Measurements from ENCODE around the gene COL6A1. TPM values are rescaled to one million over a fixed set of nuclear protein-coding genes. Genes with fewer than 3 reads are reported as not detected.
A peak's percentile ranks its signal among the peaks of the same experiment; 100 is the strongest.

The COL6A1 gene
- total RNA-seq, 2 donors from 2014 or later: 814 to 1,189 TPM

- Histone ChIP-seq H3K27ac (no peak overlapping the region), H3K4me1 (ENCODE audit: control insufficient read depth in 1 of 2, low read depth in 2 of 2) (peaks cover 14 to 47% of the 10 kb centered on the region in 2 donors), H3K4me3 (no peak overlapping the region), H3K36me3 (no peaks in the 10 kb centered on the region), H3K27me3 (replicated peaks; ENCODE audit: insufficient read depth) (no peaks in the 10 kb centered on the region), H3K9me3 (no peaks in the 10 kb centered on the region)
- ATAC-seq (ENCODE audit: insufficient number of reproducible peaks, low FRiP score, low read depth) (no peak), DNase-seq (ENCODE audit: low spot score) (no peak)
- TF ChIP-seq CTCF (IDR thresholded peaks at IDR 0.05): no peak
Measured at GRCh38 chr21:45969921-45970673, 11.5 kb upstream of the COL6A1 start.

GRCh38 chr21:45970674-45971615 lies 10.6 kb upstream of the COL6A1 start:
- Histone ChIP-seq H3K27me3 (replicated peaks; ENCODE audit: insufficient read depth) (no peaks in the 10 kb centered on the region), H3K4me1 (ENCODE audit: control insufficient read depth in 1 of 2, low read depth in 2 of 2) (peaks cover 17 to 51% of the 10 kb centered on the region in 2 donors), H3K36me3 (no peaks in the 10 kb centered on the region), H3K4me3 (no peak overlapping the region), H3K9me3 (no peaks in the 10 kb centered on the region), H3K27ac (peak overlapping the region; percentile 96 to 98)
- ATAC-seq (ENCODE audit: insufficient number of reproducible peaks, low FRiP score, low read depth) (no peak), DNase-seq (ENCODE audit: low spot score) (no peak)
- peak; percentile 94 for TF ChIP-seq CTCF (IDR thresholded peaks at IDR 0.05)

GRCh38 chr21:45971616-45972352 lies 9.8 kb upstream of the COL6A1 start:
- TF ChIP-seq CTCF (IDR thresholded peaks at IDR 0.05): no peak
- H3K4me3 ChIP-seq: peak overlapping the region; percentile 75
- H3K27me3 ChIP-seq (replicated peaks; ENCODE audit: insufficient read depth): no peaks in the 10 kb centered on the region
- ATAC-seq (ENCODE audit: insufficient number of reproducible peaks, low FRiP score, low read depth) (no peak), DNase-seq (ENCODE audit: low spot score) (no peak)
- no peaks in the 10 kb centered on the region for H3K9me3 ChIP-seq
- H3K4me1 ChIP-seq (ENCODE audit: control insufficient read depth in 1 of 2, low read depth in 2 of 2): peaks cover 17 to 51% of the 10 kb centered on the region in 2 donors
- H3K27ac ChIP-seq: peak overlapping the region; percentile 96 to 98
- H3K36me3 ChIP-seq: no peaks in the 10 kb centered on the region

- no peaks in the 10 kb centered on the region for H3K9me3 ChIP-seq
- H3K36me3 ChIP-seq: no peaks in the 10 kb centered on the region
- no peak for TF ChIP-seq CTCF (IDR thresholded peaks at IDR 0.05)
- ATAC-seq (ENCODE audit: insufficient number of reproducible peaks, low FRiP score, low read depth) (no peak), DNase-seq (ENCODE audit: low spot score) (no peak)
- H3K27ac ChIP-seq: peak overlapping the region; percentile 96 to 98
- peak overlapping the region; percentile 75 for H3K4me3 ChIP-seq
- no peaks in the 10 kb centered on the region for H3K27me3 ChIP-seq (replicated peaks; ENCODE audit: insufficient read depth)
- peaks cover 17 to 51% of the 10 kb centered on the region in 2 donors for H3K4me1 ChIP-seq (ENCODE audit: control insufficient read depth in 1 of 2, low read depth in 2 of 2)
Measured at GRCh38 chr21:45972353-45972715, 9.2 kb upstream of the COL6A1 start.

Measured in thoracic aorta (tissue), 2 donors.